Thyroid gland (tissue), 4 donors: ENCODE data around the gene SIAH3.

Experiments used
- POLR2A ChIP-seq, 2 donors: fragments of 450-650 bp; IDR thresholded peaks; one replicate each; pipeline ENCODE4 v1.6.1; 2017; ENCODE audit warnings: antibody characterized with exemption in 2 of 2, mild to moderate bottlenecking in 2 of 2, moderate library complexity in 1 of 2
- TF ChIP-seq, protein P1 (sequence below), 6 experiments: fragments of 200-600 bp in 3 of 6; fragments of 450-650 bp in 3 of 6; sonication (generic) in 3 of 6; IDR thresholded peaks; one replicate each; pipeline ENCODE4 v1.5.1; 2016 to 2019; ENCODE audit warnings: antibody characterized with exemption in 6 of 6, mild to moderate bottlenecking in 2 of 6, inconsistent platforms in 1 of 6, moderate library complexity in 1 of 6

DNA sequence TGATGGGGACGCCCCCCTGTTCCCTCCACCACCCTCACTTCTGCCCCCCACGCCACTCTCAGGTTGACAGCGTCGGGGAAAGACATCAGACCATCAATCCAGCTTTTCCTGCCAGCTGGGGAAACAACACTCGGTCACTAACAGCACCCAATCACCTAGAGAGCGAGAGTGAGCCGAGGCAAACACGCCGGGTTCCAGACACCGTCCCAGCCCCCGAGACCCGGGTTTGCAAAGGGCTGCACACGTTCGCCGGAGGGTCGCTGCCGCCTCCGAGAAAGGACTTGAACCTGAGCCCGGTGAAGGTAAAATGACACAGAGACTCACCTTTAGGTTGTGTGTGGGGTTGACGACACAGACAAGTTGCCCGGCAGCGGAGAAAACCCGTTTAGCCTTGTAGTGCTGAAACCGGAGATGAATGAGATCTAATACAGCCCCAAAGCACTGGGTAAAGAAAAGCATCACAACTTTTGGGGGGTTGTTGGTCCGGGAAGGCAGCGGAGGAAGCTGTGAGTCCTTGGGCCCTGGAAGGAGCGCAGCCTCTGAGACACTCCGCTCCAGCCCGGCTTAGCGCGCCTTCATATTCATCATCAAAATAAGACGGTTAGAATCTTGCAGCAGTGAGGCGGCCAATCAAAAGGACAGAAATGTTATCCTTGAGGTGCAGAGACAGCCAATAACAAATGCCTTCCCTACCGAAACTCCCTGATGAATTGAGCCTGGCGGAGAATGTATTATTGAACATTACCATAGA lies at the start of gene SIAH3:
- no peak for TF ChIP-seq POLR2A (IDR thresholded peaks at IDR 0.05)
- TF ChIP-seq, protein P1, sequence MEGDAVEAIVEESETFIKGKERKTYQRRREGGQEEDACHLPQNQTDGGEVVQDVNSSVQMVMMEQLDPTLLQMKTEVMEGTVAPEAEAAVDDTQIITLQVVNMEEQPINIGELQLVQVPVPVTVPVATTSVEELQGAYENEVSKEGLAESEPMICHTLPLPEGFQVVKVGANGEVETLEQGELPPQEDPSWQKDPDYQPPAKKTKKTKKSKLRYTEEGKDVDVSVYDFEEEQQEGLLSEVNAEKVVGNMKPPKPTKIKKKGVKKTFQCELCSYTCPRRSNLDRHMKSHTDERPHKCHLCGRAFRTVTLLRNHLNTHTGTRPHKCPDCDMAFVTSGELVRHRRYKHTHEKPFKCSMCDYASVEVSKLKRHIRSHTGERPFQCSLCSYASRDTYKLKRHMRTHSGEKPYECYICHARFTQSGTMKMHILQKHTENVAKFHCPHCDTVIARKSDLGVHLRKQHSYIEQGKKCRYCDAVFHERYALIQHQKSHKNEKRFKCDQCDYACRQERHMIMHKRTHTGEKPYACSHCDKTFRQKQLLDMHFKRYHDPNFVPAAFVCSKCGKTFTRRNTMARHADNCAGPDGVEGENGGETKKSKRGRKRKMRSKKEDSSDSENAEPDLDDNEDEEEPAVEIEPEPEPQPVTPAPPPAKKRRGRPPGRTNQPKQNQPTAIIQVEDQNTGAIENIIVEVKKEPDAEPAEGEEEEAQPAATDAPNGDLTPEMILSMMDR (IDR thresholded peaks at IDR 0.05): no peak
